ENCODE data around the gene PSMB11.

DNA sequence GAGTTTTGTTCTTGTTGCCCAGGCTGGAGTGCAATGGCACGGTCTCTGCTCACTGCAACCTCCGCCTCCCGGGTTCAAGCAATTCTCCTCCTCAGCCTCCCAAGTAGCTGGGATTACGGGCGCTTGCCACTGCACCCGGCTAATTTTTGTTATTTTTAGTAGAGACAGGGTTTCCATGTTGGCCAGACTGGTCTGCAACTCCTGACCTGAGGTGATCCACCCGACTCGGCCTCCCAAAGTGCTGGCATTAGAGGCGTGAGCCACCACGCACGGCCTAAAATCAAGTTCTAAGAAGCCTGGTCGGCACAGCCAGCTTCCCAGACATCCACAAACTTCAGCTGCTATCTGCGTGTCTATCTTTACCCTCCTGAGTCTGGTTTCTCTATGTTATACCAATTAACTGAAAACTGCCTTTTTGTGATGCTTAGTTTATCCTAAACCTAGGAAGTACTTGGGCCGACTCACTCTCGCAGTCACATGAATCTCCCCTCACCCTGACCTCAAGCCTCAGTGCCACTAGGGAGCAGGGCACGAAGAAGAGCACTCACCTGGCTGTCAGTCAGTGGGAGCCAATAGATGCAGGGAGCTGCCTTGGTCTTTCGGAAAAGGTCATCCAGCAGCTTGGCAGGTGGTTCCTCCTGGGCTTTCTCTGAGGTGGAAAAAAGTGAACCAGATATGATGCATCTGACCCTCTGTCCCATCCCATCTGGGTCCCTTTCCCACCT lies 18.7 kb downstream of the PSMB11 start:
- no peak for TF ChIP-seq EP300 (IDR thresholded peaks at IDR 0.05)
- TF ChIP-seq, protein P1, sequence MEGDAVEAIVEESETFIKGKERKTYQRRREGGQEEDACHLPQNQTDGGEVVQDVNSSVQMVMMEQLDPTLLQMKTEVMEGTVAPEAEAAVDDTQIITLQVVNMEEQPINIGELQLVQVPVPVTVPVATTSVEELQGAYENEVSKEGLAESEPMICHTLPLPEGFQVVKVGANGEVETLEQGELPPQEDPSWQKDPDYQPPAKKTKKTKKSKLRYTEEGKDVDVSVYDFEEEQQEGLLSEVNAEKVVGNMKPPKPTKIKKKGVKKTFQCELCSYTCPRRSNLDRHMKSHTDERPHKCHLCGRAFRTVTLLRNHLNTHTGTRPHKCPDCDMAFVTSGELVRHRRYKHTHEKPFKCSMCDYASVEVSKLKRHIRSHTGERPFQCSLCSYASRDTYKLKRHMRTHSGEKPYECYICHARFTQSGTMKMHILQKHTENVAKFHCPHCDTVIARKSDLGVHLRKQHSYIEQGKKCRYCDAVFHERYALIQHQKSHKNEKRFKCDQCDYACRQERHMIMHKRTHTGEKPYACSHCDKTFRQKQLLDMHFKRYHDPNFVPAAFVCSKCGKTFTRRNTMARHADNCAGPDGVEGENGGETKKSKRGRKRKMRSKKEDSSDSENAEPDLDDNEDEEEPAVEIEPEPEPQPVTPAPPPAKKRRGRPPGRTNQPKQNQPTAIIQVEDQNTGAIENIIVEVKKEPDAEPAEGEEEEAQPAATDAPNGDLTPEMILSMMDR (IDR thresholded peaks at IDR 0.05): no peak

Data from suprapubic skin (tissue), 3 donors.